Esophagus muscularis mucosa (tissue), 4 donors: ENCODE data around the gene ASL. TPM values are rescaled to one million over a fixed set of nuclear protein-coding genes. Genes with fewer than 3 reads are reported as not detected.

ENCODE experiments used
- DNase-seq: peaks from one replicate; pipeline ENCODE4 v3.0.0-alpha.2; 2017; ENCODE audit errors: extremely low spot score
- H3K27ac ChIP-seq, 4 donors: fragments of 200-600 bp; sonication (generic); replicated peaks in 1 of 4; 1 replicate in 3 of 4; 2 replicates in 1 of 4; pipeline ENCODE4 v1.5.1; 2016 to 2019; ENCODE audit warnings: mild to moderate bottlenecking in 1 of 4
- H3K27me3 ChIP-seq, 4 donors: fragments of 200-600 bp; sonication (generic); one replicate each; pipeline versions ENCODE4 v1.5.1 to v1.6.0; 2016 to 2019
- H3K36me3 ChIP-seq, 4 donors: fragments of 200-600 bp; sonication (generic); one replicate each; pipeline ENCODE4 v1.5.1; 2016 to 2019
- H3K4me1 ChIP-seq, 4 donors: fragments of 200-600 bp; sonication (generic); one replicate each; pipeline ENCODE4 v1.5.1; 2016 to 2019
- H3K4me3 ChIP-seq, 4 donors: fragments of 200-600 bp; sonication (generic); 1 replicate in 2 of 4; 2 replicates in 2 of 4; pipeline ENCODE4 v1.5.1; 2016 to 2019; ENCODE audit warnings: mild to moderate bottlenecking in 4 of 4, moderate library complexity in 1 of 4
- H3K9me3 ChIP-seq, 4 donors: fragments of 200-600 bp; sonication (generic); 1 replicate in 3 of 4; 2 replicates in 1 of 4; pipeline ENCODE4 v1.5.1; 2016 to 2019
- EP300 ChIP-seq: sonication (generic); formaldehyde crosslinking; IDR thresholded peaks from one replicate; pipeline ENCODE4 v1.6.1; 2017; ENCODE audit warnings: antibody characterized with exemption
- POLR2A ChIP-seq: fragments of 450-650 bp; IDR thresholded peaks from one replicate; pipeline ENCODE4 v1.6.1; 2017; ENCODE audit warnings: antibody characterized with exemption, moderate library complexity, mild to moderate bottlenecking, low read depth
- POLR2AphosphoS5 ChIP-seq, 2 donors: sonication (generic); formaldehyde crosslinking; IDR thresholded peaks; one replicate each; pipeline ENCODE4 v1.6.1; 2017; ENCODE audit warnings: antibody characterized with exemption in 2 of 2
- whole genome bisulfite sequencing: methylation state at CpG from one replicate; pipeline ENCODE4 v1.1.5; 2018; 5-methylcytosine and 5-hydroxymethylcytosine counted together
- intact Hi-C: fragments of 100-400 bp; cut with DNase I; formaldehyde crosslinking; loops from one replicate; pipeline ENCODE4 v1.15.1; 2023
- total RNA-seq, 4 donors: library from RNA; depleted of rRNA; stranded (reverse); fragments of >200 nt; gene quantifications; one replicate each; pipeline versions ENCODE4 v1.1.0 to v1.2.1, GENCODE V29; 2016
- TF ChIP-seq, protein P1 (sequence below), 3 experiments: fragments of 200-600 bp in 2 of 3; fragments of 450-650 bp in 1 of 3; sonication (generic) in 2 of 3; IDR thresholded peaks; one replicate each; pipeline ENCODE4 v1.5.1; 2017 to 2019; ENCODE audit warnings: antibody characterized with exemption in 3 of 3, mild to moderate bottlenecking in 2 of 3, moderate library complexity in 1 of 3

ASL gene
- total RNA-seq, 4 donors from 2014 or later, result 10.4 to 24.2 (median 18.8) TPM

DNA sequence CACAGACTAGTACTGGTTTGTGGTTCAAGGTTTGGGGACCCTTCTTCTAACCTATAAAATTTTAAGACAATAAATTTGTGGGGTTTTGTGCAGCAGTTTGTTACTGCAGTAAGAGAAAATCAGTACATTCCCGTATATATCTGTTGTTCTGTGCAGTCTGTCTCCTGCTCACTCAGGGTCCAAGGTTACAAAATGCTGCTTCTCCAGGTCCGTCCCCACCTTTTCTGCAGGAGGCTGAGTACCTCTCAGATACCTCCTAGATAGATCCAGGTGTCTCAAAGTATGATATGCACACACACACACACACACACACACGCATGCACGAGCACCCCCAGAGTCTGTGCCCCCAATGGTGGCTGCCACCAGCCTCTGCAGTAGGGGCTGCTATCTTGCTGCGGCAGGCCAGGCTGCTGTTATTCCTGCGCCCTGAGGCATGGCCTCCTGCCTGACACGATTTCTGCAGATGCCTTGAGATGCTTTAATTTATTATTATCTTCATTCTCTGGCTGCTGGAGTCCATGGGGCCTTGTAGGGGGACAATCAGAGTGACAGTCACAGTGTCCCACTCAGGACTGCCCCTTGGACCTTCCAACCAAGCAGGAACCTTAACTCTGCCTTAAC lies 25.2 kb upstream of the ASL start:
- no peak for DNase-seq
- Histone ChIP-seq H3K36me3 (no peaks in the 10 kb centered on the region), H3K9me3 (no peaks in the 10 kb centered on the region), H3K27ac (no peak overlapping the region), H3K27me3 (no peaks in the 10 kb centered on the region), H3K4me1 (peaks cover 0 to 7% (median 0%) of the 10 kb centered on the region in 4 donors), H3K4me3 (no peak overlapping the region)
- WGBS, result 84% methylated on average over 6 of the region's 7 CpGs
- intact Hi-C loops, result no loop called here
- TF ChIP-seq EP300 (no peak), POLR2AphosphoS5 (IDR thresholded peaks at IDR 0.05) (no peak), POLR2A (no peak)
- TF ChIP-seq, protein P1, sequence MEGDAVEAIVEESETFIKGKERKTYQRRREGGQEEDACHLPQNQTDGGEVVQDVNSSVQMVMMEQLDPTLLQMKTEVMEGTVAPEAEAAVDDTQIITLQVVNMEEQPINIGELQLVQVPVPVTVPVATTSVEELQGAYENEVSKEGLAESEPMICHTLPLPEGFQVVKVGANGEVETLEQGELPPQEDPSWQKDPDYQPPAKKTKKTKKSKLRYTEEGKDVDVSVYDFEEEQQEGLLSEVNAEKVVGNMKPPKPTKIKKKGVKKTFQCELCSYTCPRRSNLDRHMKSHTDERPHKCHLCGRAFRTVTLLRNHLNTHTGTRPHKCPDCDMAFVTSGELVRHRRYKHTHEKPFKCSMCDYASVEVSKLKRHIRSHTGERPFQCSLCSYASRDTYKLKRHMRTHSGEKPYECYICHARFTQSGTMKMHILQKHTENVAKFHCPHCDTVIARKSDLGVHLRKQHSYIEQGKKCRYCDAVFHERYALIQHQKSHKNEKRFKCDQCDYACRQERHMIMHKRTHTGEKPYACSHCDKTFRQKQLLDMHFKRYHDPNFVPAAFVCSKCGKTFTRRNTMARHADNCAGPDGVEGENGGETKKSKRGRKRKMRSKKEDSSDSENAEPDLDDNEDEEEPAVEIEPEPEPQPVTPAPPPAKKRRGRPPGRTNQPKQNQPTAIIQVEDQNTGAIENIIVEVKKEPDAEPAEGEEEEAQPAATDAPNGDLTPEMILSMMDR (IDR thresholded peaks at IDR 0.05), result no peak

GRCh38 chr7:66050990-66051448 lies 24.6 kb upstream of the ASL start:
- H3K27me3 ChIP-seq, result no peaks in the 10 kb centered on the region
- WGBS, result 83% methylated on average over 2 of the region's 3 CpGs
- no peaks in the 10 kb centered on the region for H3K9me3 ChIP-seq
- DNase-seq, result no peak
- TF ChIP-seq POLR2AphosphoS5 (IDR thresholded peaks at IDR 0.05), result no peak
- TF ChIP-seq, protein P1 (IDR thresholded peaks at IDR 0.05), result no peak
- H3K36me3 ChIP-seq, result no peaks in the 10 kb centered on the region
- no peak overlapping the region for H3K27ac ChIP-seq
- no peak overlapping the region for H3K4me3 ChIP-seq
- peaks cover 0 to 7% (median 0%) of the 10 kb centered on the region in 4 donors for H3K4me1 ChIP-seq
- intact Hi-C loops, result no loop called here

DNA sequence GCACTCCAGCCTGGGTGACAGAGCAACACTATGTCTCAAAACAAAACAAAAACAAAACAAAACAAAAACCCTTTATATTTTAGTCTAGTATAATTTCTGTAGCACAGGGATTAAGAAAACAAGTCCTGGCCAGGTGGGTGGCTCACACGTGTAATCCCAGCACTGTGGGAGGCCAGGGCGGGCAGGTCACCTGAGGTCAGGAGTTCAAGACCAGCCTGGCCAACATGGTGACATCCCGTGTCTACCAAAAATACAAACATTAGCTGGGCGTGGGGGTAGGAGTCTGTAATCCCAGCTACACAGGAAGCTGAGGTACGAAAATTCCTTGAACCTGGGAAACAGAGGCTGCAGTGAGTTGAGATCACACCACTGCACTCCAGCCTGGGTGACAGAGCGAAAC lies 23.2 kb upstream of the ASL start:
- no peak overlapping the region for H3K27ac ChIP-seq
- 81% methylated on average over 6 of the region's 6 CpGs for WGBS
- no peak overlapping the region for H3K4me3 ChIP-seq
- H3K4me1 ChIP-seq, result peaks cover 0 to 7% (median 0%) of the 10 kb centered on the region in 4 donors
- H3K36me3 ChIP-seq, result no peaks in the 10 kb centered on the region
- DNase-seq, result no peak
- no peaks in the 10 kb centered on the region for H3K27me3 ChIP-seq
- intact Hi-C loops, result no loop called here
- TF ChIP-seq EP300 (no peak), POLR2A (no peak), POLR2AphosphoS5 (IDR thresholded peaks at IDR 0.05) (no peak)
- TF ChIP-seq, protein P1 (IDR thresholded peaks at IDR 0.05), result no peak
- H3K9me3 ChIP-seq, result no peaks in the 10 kb centered on the region

DNA sequence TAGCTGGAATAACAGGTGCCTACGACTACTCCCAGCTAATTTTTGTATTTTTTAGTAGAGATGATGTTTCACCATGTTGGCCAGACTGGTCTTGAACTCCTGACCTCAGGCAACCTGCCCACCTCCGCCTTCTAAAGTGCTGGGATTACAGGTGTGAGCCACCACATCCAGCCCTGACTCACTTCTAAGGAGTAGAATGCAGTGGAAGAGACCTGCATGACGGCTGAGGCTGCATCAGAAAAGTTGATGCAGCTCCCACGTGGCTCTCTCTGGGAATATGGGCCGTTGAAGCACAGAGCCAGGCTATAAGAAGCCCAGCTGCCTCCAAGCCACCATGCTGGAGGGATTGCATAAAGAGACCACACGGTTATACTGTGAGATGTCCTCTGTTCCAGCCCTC lies 21.6 kb upstream of the ASL start:
- intact Hi-C loops, result no loop called here
- DNase-seq, result no peak
- WGBS, result 86% methylated on average over 3 of the region's 6 CpGs

More for the DNA sequence above, 21.6 kb upstream of the ASL start:
- TF ChIP-seq EP300 (no peak), POLR2A (no peak), POLR2AphosphoS5 (IDR thresholded peaks at IDR 0.05) (no peak)
- TF ChIP-seq, protein P1 (IDR thresholded peaks at IDR 0.05), result no peak
- Histone ChIP-seq H3K9me3 (no peaks in the 10 kb centered on the region), H3K4me3 (no peak overlapping the region), H3K27me3 (no peaks in the 10 kb centered on the region), H3K4me1 (peaks cover 0 to 7% (median 0%) of the 10 kb centered on the region in 4 donors), H3K27ac (no peak overlapping the region), H3K36me3 (no peaks in the 10 kb centered on the region)
